SK-N-SH (cell line): Measurements from ENCODE around the gene GRB7. TPM values are rescaled to one million over a fixed set of nuclear protein-coding genes. Genes with fewer than 3 reads are reported as not detected.

Source experiments
- CTCF ChIA-PET: fragments of 300-600, 350-600 bp; formaldehyde crosslinking; extraction: SDS; loops from one replicate; lab custom pipeline; 2021; lab: Yijun Ruan, JAX
- POLR2A ChIA-PET: fragments of 350-600 bp; sonication (Branson Sonifier 250); formaldehyde crosslinking; extraction: SDS; loops from one replicate; lab custom pipeline; 2020; ENCODE audit warnings: antibody characterized with exemption, inconsistent platforms; lab: Yijun Ruan, JAX
- DNase-seq: peaks from one replicate; pipeline ENCODE4 v3.0.0; 2012
- H2AFZ ChIP-seq: fragments of 200-600 bp; sonication (generic); 2 replicates; pipeline ENCODE4 v1.8.1; 2016; ENCODE audit warnings: antibody characterized with exemption, mild to moderate bottlenecking, low read depth
- H3F3A ChIP-seq: fragments of 200-600 bp; sonication (generic); replicated peaks from 2 replicates; pipeline ENCODE3; 2016; ENCODE audit warnings: antibody characterized with exemption, mild to moderate bottlenecking; ENCODE audit not compliant: insufficient read depth
- H3K27ac ChIP-seq, 2 experiments: fragments of 200-500 bp in 1 of 2; fragments of 200-600 bp in 1 of 2; sonication (Bioruptor generic) in 1 of 2; sonication (generic), shearing (Covaris generic) in 1 of 2; 2 replicates each; pipeline versions ENCODE4 v1.5.1 to v1.6.1; 2014 to 2016; ENCODE audit warnings: low read depth in 2 of 2, inconsistent platforms in 1 of 2, low read length in 1 of 2, mild to moderate bottlenecking in 1 of 2, mixed read lengths in 1 of 2
- H3K27me3 ChIP-seq: fragments of 200-600 bp; sonication (generic), shearing (Covaris generic); 2 replicates; pipeline ENCODE4 v1.6.1; 2016; ENCODE audit warnings: mixed run types; ENCODE audit not compliant: insufficient read depth
- H3K36me3 ChIP-seq, 2 experiments: fragments of 200-500 bp in 1 of 2; fragments of 200-600 bp in 1 of 2; sonication (Bioruptor generic) in 1 of 2; sonication (generic) in 1 of 2; replicated peaks in 1 of 2; 2 replicates each; pipeline versions ENCODE3 to v1.5.1; 2014 to 2016; ENCODE audit warnings: low read length in 1 of 2, mild to moderate bottlenecking in 1 of 2; ENCODE audit not compliant: insufficient read depth in 2 of 2, control insufficient read depth in 1 of 2
- H3K4me1 ChIP-seq, 2 experiments: fragments of 200-500 bp in 1 of 2; fragments of 200-600 bp in 1 of 2; sonication (Bioruptor generic) in 1 of 2; sonication (generic), shearing (Covaris generic) in 1 of 2; 2 replicates each; pipeline versions ENCODE4 v1.5.1 to v1.6.1; 2014 to 2016; ENCODE audit warnings: low read depth in 1 of 2, low read length in 1 of 2, mixed run types in 1 of 2; ENCODE audit not compliant: insufficient read depth in 2 of 2, control insufficient read depth in 1 of 2
- H3K4me2 ChIP-seq: fragments of 200-600 bp; sonication (generic), shearing (Covaris generic); 2 replicates; pipeline ENCODE4 v1.6.1; 2017; ENCODE audit warnings: mixed run types
- H3K4me3 ChIP-seq, 2 experiments: fragments of 200-500 bp in 1 of 2; fragments of 200-600 bp in 1 of 2; sonication (Bioruptor generic) in 1 of 2; sonication (generic), shearing (Covaris generic) in 1 of 2; 2 replicates each; pipeline versions ENCODE4 v1.5.1 to v1.8.1; 2014 to 2016; ENCODE audit warnings: low read depth in 2 of 2, inconsistent platforms in 1 of 2, low read length in 1 of 2, mild to moderate bottlenecking in 1 of 2, mixed read lengths in 1 of 2, moderate library complexity in 1 of 2
- H3K79me2 ChIP-seq: fragments of 200-600 bp; sonication (generic); 2 replicates; pipeline ENCODE4 v1.8.1; 2017; ENCODE audit warnings: mild to moderate bottlenecking; ENCODE audit not compliant: insufficient read depth
- H3K9ac ChIP-seq: fragments of 200-600 bp; sonication (generic); 2 replicates; pipeline ENCODE4 v1.6.1; 2017; ENCODE audit warnings: mixed run types
- H3K9me2 ChIP-seq: fragments of 200-600 bp; sonication (generic); 2 replicates; pipeline ENCODE4 v1.6.1; 2017; ENCODE audit warnings: mixed run types
- H3K9me3 ChIP-seq: fragments of 200-600 bp; sonication (generic); 2 replicates; pipeline ENCODE4 v1.6.1; 2017; ENCODE audit warnings: mixed run types, mild to moderate bottlenecking, moderate library complexity
- H4K20me1 ChIP-seq: fragments of 200-600 bp; sonication (generic); 2 replicates; pipeline ENCODE4 v1.6.1; 2017; ENCODE audit warnings: mild to moderate bottlenecking, mixed run types; ENCODE audit not compliant: insufficient read depth
- FOXJ3 ChIP-seq: sonication (generic); formaldehyde crosslinking; IDR thresholded peaks from 2 replicates; pipeline ENCODE4 v1.5.1; 2020; ENCODE audit warnings: mild to moderate bottlenecking, missing genetic modification reagents
- WGBS: methylation state at CpG from one replicate; pipeline ENCODE4 v1.1.6; 2017; ENCODE audit warnings: low lambda C conversion rate; 5-methylcytosine and 5-hydroxymethylcytosine counted together
- polyA plus RNA-seq, 3 experiments: library from polyadenylated mRNA; depleted of rRNA; stranded (reverse); fragments of >200 nt; gene quantifications; 2 replicates each; pipeline ENCODE4 v1.2.3, GENCODE V29; 2012
- small RNA-seq, 7 experiments: library from RNA; depleted of rRNA; stranded (forward); fragments of <200 nt; gene quantifications; one replicate each; pipeline ENCODE3, GENCODE V24; 2012

GRB7 gene
- polyA plus RNA-seq, 1 of the 3 experiments (the other 2 are of a cell fraction): not detected

- Histone ChIP-seq H3K9me3 (no peaks in the 10 kb centered on the region), H3K27me3 (peaks cover 31% of the 10 kb centered on the region; the same call in 1 of the 2 replicates), H4K20me1 (no peaks in the 10 kb centered on the region), H2AFZ (no peak overlapping the region), H3K36me3 (no peaks in the 10 kb centered on the region), H3K79me2 (no peaks in the 10 kb centered on the region), H3F3A (no peaks in the 10 kb centered on the region), H3K27ac (no peak overlapping the region), H3K9ac (no peak overlapping the region), H3K4me3 (no peak overlapping the region), H3K9me2 (peaks cover 4% of the 10 kb centered on the region; the same call in 1 of the 2 replicates), H3K4me1 (no peaks in the 10 kb centered on the region), H3K4me2 (no peak overlapping the region)
- DNase-seq: no peak
- POLR2A ChIA-PET: no interaction called here
- 10% methylated on average over 2 of the region's 2 CpGs for WGBS
- TF ChIP-seq FOXJ3: no peak
- CTCF ChIA-PET: no interaction called here
Measured at GRCh38 chr17:39794249-39794970, 56.7 kb downstream of the GRB7 start.

Small RNA genes within 50 kb of the gene (small RNA-seq; reads per million reads assigned to genes)
- 0 reads per million in 7 experiments for gene MIR4728

Other genes starting within 250 kb of the GRB7 start
- gene NEUROD2, start 130.0 kb upstream of the GRB7 start, polyA plus RNA-seq (2012; rRNA removed): not detected in 2 replicates
- 0.05 and 0.07 TPM in 2 replicates for gene PPP1R1B, start 111.0 kb upstream of the GRB7 start, polyA plus RNA-seq (2012; rRNA removed)
- 76.8 and 78.0 TPM in 2 replicates for gene STARD3, start 100.8 kb upstream of the GRB7 start, polyA plus RNA-seq (2012; rRNA removed)
- gene TCAP, start 72.6 kb upstream of the GRB7 start, polyA plus RNA-seq (2012; rRNA removed): 0.43 and 0.67 TPM in 2 replicates
- gene PNMT, start 69.5 kb upstream of the GRB7 start, polyA plus RNA-seq (2012; rRNA removed): 0.05 and 0.07 TPM in 2 replicates
- 20.9 and 25.8 TPM in 2 replicates for gene PGAP3, start 49.9 kb upstream of the GRB7 start, polyA plus RNA-seq (2012; rRNA removed)
- gene ERBB2, start 37.9 kb upstream of the GRB7 start, polyA plus RNA-seq (2012; rRNA removed): 1.9 and 2.6 TPM in 2 replicates
- gene MIEN1, start 7.4 kb upstream of the GRB7 start, polyA plus RNA-seq (2012; rRNA removed): 100 and 105 TPM in 2 replicates
- gene IKZF3, start 126.4 kb downstream of the GRB7 start, polyA plus RNA-seq (2012; rRNA removed): not detected in 2 replicates
- gene ZPBP2, start 130.3 kb downstream of the GRB7 start, polyA plus RNA-seq (2012; rRNA removed): not detected in 2 replicates
- gene GSDMB, start 180.7 kb downstream of the GRB7 start, polyA plus RNA-seq (2012; rRNA removed): 2.4 and 3.6 TPM in 2 replicates
- 27.8 and 38.5 TPM in 2 replicates for gene ORMDL3, start 189.7 kb downstream of the GRB7 start, polyA plus RNA-seq (2012; rRNA removed)
- gene LRRC3C, start 189.8 kb downstream of the GRB7 start, polyA plus RNA-seq (2012; rRNA removed): not detected in 2 replicates
- not detected in 2 replicates for gene GSDMA, start 225.1 kb downstream of the GRB7 start, polyA plus RNA-seq (2012; rRNA removed)
- 87.6 and 104 TPM in 2 replicates for gene PSMD3, start 242.9 kb downstream of the GRB7 start, polyA plus RNA-seq (2012; rRNA removed)